ENCODE data around the gene APBB1.

The APBB1 gene

DNA sequence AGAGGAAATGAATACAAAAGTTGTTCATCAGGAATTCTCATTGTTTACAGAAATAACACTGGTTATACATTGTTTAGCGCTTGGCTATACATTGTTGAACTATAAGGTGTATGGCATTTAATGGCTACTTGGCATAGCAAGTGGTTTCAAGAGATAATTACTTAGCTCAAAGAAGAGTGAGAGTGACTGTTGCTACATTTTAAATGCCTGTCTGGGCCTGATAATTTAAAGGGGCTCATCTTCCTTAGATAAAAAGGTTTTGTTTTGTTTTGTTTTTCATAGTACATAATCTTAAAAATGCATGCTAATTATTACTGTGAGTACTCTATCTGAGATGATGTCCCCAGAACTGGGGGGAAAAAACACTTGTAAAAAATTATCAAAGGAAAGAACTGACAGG lies 30.1 kb downstream of the APBB1 start:
- no peak overlapping the region for H3K4me3 ChIP-seq (ENCODE audit: low read depth, low read length)
- DNase-seq (ENCODE audit: low read depth): no peak
- TF ChIP-seq, protein P1, sequence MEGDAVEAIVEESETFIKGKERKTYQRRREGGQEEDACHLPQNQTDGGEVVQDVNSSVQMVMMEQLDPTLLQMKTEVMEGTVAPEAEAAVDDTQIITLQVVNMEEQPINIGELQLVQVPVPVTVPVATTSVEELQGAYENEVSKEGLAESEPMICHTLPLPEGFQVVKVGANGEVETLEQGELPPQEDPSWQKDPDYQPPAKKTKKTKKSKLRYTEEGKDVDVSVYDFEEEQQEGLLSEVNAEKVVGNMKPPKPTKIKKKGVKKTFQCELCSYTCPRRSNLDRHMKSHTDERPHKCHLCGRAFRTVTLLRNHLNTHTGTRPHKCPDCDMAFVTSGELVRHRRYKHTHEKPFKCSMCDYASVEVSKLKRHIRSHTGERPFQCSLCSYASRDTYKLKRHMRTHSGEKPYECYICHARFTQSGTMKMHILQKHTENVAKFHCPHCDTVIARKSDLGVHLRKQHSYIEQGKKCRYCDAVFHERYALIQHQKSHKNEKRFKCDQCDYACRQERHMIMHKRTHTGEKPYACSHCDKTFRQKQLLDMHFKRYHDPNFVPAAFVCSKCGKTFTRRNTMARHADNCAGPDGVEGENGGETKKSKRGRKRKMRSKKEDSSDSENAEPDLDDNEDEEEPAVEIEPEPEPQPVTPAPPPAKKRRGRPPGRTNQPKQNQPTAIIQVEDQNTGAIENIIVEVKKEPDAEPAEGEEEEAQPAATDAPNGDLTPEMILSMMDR (IDR thresholded peaks at IDR 0.05; ENCODE audit: insufficient read depth, low read depth, low read length, missing control alignments): no peak

DNA sequence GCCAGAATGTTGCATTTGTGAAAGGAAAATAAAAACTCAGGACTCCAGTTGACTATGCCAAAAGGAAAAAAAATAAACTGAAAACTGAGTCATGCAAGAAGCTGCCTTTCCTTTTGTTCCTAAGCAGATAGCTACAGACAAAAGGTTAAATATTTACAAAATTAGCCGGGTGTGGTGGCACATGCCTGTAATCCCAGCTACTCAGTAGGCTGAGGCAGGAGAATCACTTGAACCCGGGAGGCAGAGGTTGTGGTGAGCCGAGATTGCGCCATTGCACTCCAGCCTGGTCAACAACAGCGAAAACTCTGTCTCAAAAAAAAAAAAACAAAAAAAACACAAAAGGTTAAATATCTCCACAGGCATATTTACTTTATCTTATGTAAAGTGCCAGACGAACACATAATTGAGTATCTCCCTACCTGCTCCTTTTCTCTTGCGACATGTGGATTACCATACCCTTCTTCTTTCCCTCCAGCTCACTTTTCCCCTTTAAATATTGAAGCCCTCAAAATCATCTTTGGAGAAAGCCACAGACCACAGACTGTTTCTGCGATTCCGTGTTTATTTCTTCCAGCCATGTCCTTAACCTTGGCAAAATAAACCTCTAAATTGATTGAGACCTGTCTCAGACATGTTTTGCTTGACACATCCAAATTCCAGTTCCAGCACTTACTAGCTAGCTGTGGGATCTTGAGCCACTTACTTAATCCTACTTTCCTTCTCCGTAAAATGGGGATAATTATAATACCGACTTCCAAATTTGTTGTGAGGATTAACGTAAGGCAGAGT lies 30.9 kb downstream of the APBB1 start:
- TF ChIP-seq, protein P1 (IDR thresholded peaks at IDR 0.05; ENCODE audit: insufficient read depth, low read depth, low read length, missing control alignments): no peak
- DNase-seq (ENCODE audit: low read depth): no peak
- no peak overlapping the region for H3K4me3 ChIP-seq (ENCODE audit: low read depth, low read length)

DNA sequence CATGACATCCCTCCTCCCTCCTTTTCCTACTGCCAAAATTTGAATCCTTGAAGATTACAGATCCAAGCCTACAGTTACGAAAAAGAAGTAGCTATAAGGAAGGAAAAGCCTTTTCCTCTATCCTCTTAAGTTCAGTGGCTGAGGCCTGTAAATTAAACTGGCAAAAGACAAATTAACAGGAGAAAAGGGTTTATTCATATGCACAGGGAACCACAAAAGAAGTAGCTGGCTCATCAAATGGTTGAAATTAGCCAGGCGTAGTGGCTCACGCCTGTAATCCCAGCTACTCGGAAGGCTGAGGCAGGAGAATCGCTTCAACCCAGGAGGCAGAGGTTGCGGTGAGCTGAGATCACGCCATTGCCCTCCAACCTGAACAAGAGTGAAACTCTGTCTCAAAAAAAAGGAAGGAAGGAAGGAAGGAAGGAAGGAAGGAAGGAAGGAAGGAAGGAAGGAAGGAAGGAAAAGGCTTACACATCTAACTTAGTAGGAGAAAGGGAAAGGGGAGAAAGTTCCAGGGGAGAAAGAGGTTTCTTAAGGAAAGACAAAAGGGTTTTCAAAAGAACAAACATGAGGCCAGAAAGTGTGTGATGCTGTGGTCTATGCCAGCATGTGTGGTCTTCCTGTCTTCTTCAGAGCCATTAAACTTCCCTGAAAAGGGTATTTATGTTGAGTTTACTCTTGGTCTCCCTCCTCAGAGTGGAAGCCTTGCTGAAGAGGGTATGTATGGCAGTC lies 33.7 kb downstream of the APBB1 start:
- DNase-seq (ENCODE audit: low read depth): no peak
- TF ChIP-seq, protein P1 (IDR thresholded peaks at IDR 0.05; ENCODE audit: insufficient read depth, low read depth, low read length, missing control alignments): no peak

DNA sequence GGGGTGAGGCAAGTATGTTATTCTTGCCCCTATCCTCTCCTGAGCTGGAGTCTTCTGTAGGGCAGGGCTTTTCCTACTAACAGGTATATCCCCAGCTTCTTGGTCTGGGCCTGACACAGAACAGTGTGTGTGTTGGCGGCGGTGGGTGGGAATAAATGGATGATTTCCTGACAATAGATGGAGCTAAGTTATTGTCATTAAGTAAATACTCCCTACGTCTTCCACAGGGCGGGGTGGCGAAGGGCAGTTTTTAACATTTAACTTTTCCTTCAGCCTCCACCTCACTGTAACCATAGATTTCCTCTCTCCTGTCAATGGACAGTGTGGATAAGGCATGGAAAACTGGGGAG lies 40.3 kb downstream of the APBB1 start:
- no peak overlapping the region for H3K4me3 ChIP-seq (ENCODE audit: low read depth, low read length)
- DNase-seq (ENCODE audit: low read depth): no peak
- TF ChIP-seq, protein P1 (IDR thresholded peaks at IDR 0.05; ENCODE audit: insufficient read depth, low read depth, low read length, missing control alignments): no peak

More for the DNA sequence above, 33.7 kb downstream of the APBB1 start:
- no peak overlapping the region for H3K4me3 ChIP-seq (ENCODE audit: low read depth, low read length)

DNA sequence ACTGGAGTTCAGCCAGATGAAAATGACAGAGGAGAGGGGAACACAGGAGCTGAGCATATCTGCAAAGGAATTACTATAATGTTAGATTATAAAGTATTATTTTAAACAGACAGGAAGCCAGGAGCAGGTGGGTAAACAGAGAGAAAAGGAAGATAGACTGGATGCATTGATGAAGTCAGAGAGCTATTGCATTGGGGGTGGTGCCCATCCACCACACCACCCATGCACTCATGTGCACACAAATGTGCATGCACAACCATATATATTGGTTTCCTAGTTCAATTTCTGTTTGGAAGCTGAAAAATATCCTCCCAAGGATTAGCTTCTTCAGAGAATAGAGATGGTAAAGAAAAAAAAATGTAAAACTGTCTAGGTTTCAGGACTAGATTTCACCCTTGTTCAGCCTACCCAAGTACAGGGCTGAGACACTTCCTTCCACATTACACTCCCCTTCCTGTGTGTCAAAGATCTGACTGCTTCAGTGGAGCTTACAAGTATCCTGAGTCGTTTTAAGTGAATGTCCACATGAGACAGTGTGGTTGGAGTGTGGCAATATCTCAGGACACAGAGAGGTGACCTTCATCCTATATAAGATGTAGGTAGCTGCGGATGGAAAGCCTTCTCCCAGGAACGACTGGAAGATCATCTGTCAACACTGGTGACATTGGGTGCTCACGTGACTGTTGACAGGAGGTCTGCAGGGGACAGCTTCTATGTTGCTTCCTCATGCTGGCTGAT lies 40.8 kb downstream of the APBB1 start:
- DNase-seq (ENCODE audit: low read depth): peak; percentile 15
- TF ChIP-seq, protein P1 (IDR thresholded peaks at IDR 0.05; ENCODE audit: insufficient read depth, low read depth, low read length, missing control alignments): no peak
- no peak overlapping the region for H3K4me3 ChIP-seq (ENCODE audit: low read depth, low read length)

DNA sequence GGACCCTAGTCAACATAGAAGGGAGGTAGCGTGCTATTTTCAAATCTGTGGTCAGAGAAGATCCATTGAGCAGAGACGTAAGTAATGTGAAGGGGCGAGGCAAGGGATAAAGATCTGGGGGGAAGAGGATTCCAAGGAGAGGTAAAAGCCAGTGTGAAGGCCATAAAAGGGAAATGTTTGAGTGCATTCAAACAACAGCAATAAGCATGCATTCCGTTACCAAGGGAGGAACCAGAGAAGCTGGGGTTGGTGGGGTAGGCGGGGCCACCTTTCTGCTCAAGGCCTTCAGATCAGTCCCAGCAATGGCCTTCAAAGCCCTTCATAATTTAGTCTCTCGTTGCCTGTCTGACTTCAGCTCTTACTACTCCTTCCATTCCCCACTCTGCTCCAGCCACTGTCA lies 47.1 kb downstream of the APBB1 start:
- no peak overlapping the region for H3K4me3 ChIP-seq (ENCODE audit: low read depth, low read length)
- TF ChIP-seq, protein P1 (IDR thresholded peaks at IDR 0.05; ENCODE audit: insufficient read depth, low read depth, low read length, missing control alignments): no peak
- DNase-seq (ENCODE audit: low read depth): no peak
